Upper lobe of right lung (tissue), 1 donor: ENCODE results near the gene IRF2BPL. TPM values are rescaled to one million over a fixed set of nuclear protein-coding genes. Genes with fewer than 3 reads are reported as not detected.

Experiments used
- ATAC-seq: fragments of 200-7000 bp; cut with Tn5 transposase; one replicate; pipeline ENCODE4 v1.9.1; 2020; ENCODE audit warnings: mild to moderate bottlenecking, moderate library complexity
- DNase-seq: peaks from one replicate; pipeline ENCODE4 v3.0.0-alpha.2; 2020
- H3K27ac ChIP-seq: fragments of 200-600 bp; one replicate; pipeline ENCODE4 v1.8.0; 2022
- H3K27me3 ChIP-seq: fragments of 200-600 bp; one replicate; pipeline ENCODE4 v1.8.0; 2022; ENCODE audit warnings: mild to moderate bottlenecking
- H3K36me3 ChIP-seq: fragments of 200-600 bp; one replicate; pipeline ENCODE4 v1.8.0; 2022
- H3K4me1 ChIP-seq: fragments of 200-600 bp; one replicate; pipeline ENCODE4 v1.8.0; 2022
- H3K4me3 ChIP-seq: fragments of 200-600 bp; one replicate; pipeline ENCODE4 v1.8.0; 2022; ENCODE audit warnings: mild to moderate bottlenecking
- H3K9me3 ChIP-seq: fragments of 200-600 bp; one replicate; pipeline ENCODE4 v1.8.0; 2022
- CTCF ChIP-seq: fragments of 200-600 bp; IDR thresholded peaks from one replicate; pipeline ENCODE4 v1.8.0; 2022; ENCODE audit warnings: antibody characterized with exemption
- intact Hi-C: fragments of 100-400 bp; cut with DNase I; formaldehyde crosslinking; loops from one replicate; pipeline ENCODE4 v1.11.0; 2022
- total RNA-seq: library from RNA; stranded (reverse); fragmentation: NEBNext Ultra II Directional; extraction: Animal tissue kit (Norgen Biotek cat#: 25700); gene quantifications from one replicate; pipeline ENCODE4 v1.2.1, GENCODE V29; 2021
- donor health status: DM: no; HTN: yes; CAD: no; lungs with severe emphysema.

IRF2BPL gene
- total RNA-seq, 1 donor from 2014 or later = 50.6 TPM

- TF ChIP-seq CTCF = no peak
- Histone ChIP-seq H3K9me3 (no peaks in the 10 kb centered on the region), H3K4me3 (no peak overlapping the region), H3K36me3 (no peaks in the 10 kb centered on the region), H3K27me3 (no peaks in the 10 kb centered on the region), H3K27ac (no peak overlapping the region), H3K4me1 (peaks cover 11% of the 10 kb centered on the region)
- DNase-seq = no peak
- intact Hi-C loops = loop anchor here (5.0 kb wide), 1 partner anchor 192 kb away; no protein-coding TSS in a partner anchor
- ATAC-seq = no peak
Observed at GRCh38 chr14:77069551-77069950, 41.0 kb upstream of the IRF2BPL start.

- TF ChIP-seq CTCF = no peak
- Histone ChIP-seq H3K27ac (no peak overlapping the region), H3K4me3 (no peak overlapping the region), H3K9me3 (no peaks in the 10 kb centered on the region), H3K27me3 (no peaks in the 10 kb centered on the region), H3K4me1 (peaks cover 10% of the 10 kb centered on the region), H3K36me3 (no peaks in the 10 kb centered on the region)
- DNase-seq (no peak), ATAC-seq (no peak)
- intact Hi-C loops = loop anchor here (5.0 kb wide), 1 partner anchor 191 kb away; no protein-coding TSS in a partner anchor
Observed at GRCh38 chr14:77068517-77069200, 40.2 kb upstream of the IRF2BPL start.

GRCh38 chr14:77067632-77068516, 39.4 kb upstream of the IRF2BPL start:
- intact Hi-C loops = loop anchor here (5.0 kb wide), 1 partner anchor 191 kb away; no protein-coding TSS in a partner anchor
- Histone ChIP-seq H3K4me3 (no peak overlapping the region), H3K27me3 (no peaks in the 10 kb centered on the region), H3K36me3 (no peaks in the 10 kb centered on the region), H3K4me1 (peaks cover 10% of the 10 kb centered on the region), H3K9me3 (no peaks in the 10 kb centered on the region), H3K27ac (no peak overlapping the region)
- TF ChIP-seq CTCF = peak; percentile 89
- ATAC-seq (peak; percentile 89), DNase-seq (peak; percentile 85)

GRCh38 chr14:77066578-77067172, 38.2 kb upstream of the IRF2BPL start:
- intact Hi-C loops = loop anchor here (5.0 kb wide), 1 partner anchor 189 kb away; no protein-coding TSS in a partner anchor
- Histone ChIP-seq H3K9me3 (no peaks in the 10 kb centered on the region), H3K4me1 (peaks cover 10% of the 10 kb centered on the region), H3K27ac (no peak overlapping the region), H3K4me3 (no peak overlapping the region), H3K27me3 (no peaks in the 10 kb centered on the region), H3K36me3 (no peaks in the 10 kb centered on the region)
- TF ChIP-seq CTCF = no peak
- DNase-seq = no peak
- ATAC-seq = no peak

- ATAC-seq (no peak), DNase-seq (no peak)
- no peak overlapping the region for H3K27ac ChIP-seq
- H3K36me3 ChIP-seq = no peaks in the 10 kb centered on the region
- H3K27me3 ChIP-seq = no peaks in the 10 kb centered on the region
- TF ChIP-seq CTCF = no peak
- H3K4me3 ChIP-seq = no peak overlapping the region
- intact Hi-C loops = loop anchor here (5.0 kb wide), 1 partner anchor 189 kb away; no protein-coding TSS in a partner anchor
- no peaks in the 10 kb centered on the region for H3K9me3 ChIP-seq
- peaks cover 10% of the 10 kb centered on the region for H3K4me1 ChIP-seq
Observed at GRCh38 chr14:77065851-77066577, 37.5 kb upstream of the IRF2BPL start.
